SJCRH30 (cell line): Measurements from ENCODE around the gene ARID1B. TPM values are rescaled to one million over a fixed set of nuclear protein-coding genes. Genes with fewer than 3 reads are reported as not detected.

Experiments
- DNase-seq, 2 experiments: peaks; one replicate each; pipeline ENCODE4 v3.0.0-alpha.2; 2015 to 2020
- H3K27ac ChIP-seq: fragments of 250-450 bp; sonication (Bioruptor Pico); 2 replicates; pipeline ENCODE4 v1.5.1; 2020; ENCODE audit warnings: mild to moderate bottlenecking, moderate library complexity
- H3K27me3 ChIP-seq: fragments of 250-450 bp; sonication (Bioruptor Pico); 2 replicates; pipeline ENCODE4 v1.5.1; 2020; ENCODE audit warnings: mild to moderate bottlenecking, moderate library complexity
- H3K36me3 ChIP-seq: fragments of 250-450 bp; sonication (Bioruptor Pico); 2 replicates; pipeline ENCODE4 v1.5.1; 2020; ENCODE audit warnings: mild to moderate bottlenecking, moderate library complexity
- H3K4me1 ChIP-seq: fragments of 250-450 bp; sonication (Bioruptor Pico); 2 replicates; pipeline ENCODE4 v1.5.1; 2020; ENCODE audit warnings: mild to moderate bottlenecking, moderate library complexity
- H3K4me3 ChIP-seq: fragments of 250-450 bp; sonication (Bioruptor Pico); 2 replicates; pipeline ENCODE4 v1.5.1; 2020; ENCODE audit warnings: mild to moderate bottlenecking, moderate library complexity
- H3K9me3 ChIP-seq: fragments of 250-450 bp; sonication (Bioruptor Pico); replicated peaks from 2 replicates; pipeline ENCODE4 v1.5.1; 2020; ENCODE audit warnings: mild to moderate bottlenecking, moderate library complexity
- total RNA-seq: library from RNA; depleted of rRNA; stranded (reverse); fragments of >200 nt; shearing (Covaris generic); gene quantifications from 2 replicates; pipeline ENCODE4 v1.2.3, GENCODE V29; 2014

The ARID1B gene
- total RNA-seq, 1 experiment from 2014 or later = 28.5 TPM

DNA sequence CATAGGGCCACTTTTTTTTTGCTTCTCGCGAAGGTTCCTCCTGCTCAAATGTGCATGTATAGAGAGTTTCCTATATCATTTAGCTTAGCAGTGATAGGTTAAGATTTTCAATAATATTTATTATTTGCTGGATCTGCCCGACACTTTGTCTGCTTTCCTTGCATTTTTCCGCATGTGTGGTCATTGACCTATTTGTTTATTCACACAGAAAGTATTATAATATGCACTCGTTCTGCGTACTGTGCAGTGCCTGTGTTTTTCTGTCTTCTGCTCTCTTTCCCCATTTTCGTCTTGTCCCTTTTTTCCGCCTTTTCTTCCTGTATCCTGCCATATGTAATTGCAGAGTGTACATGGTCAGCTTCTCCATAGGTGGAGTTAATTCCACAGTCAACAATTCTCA is 290.3 kb downstream of the ARID1B start:
- Histone ChIP-seq H3K9me3 (no peaks in the 10 kb centered on the region), H3K36me3 (no peaks in the 10 kb centered on the region), H3K27ac (no peak overlapping the region), H3K4me3 (no peak overlapping the region), H3K4me1 (peaks cover 6% of the 10 kb centered on the region), H3K27me3 (no peaks in the 10 kb centered on the region)
- DNase-seq = no peak

DNA sequence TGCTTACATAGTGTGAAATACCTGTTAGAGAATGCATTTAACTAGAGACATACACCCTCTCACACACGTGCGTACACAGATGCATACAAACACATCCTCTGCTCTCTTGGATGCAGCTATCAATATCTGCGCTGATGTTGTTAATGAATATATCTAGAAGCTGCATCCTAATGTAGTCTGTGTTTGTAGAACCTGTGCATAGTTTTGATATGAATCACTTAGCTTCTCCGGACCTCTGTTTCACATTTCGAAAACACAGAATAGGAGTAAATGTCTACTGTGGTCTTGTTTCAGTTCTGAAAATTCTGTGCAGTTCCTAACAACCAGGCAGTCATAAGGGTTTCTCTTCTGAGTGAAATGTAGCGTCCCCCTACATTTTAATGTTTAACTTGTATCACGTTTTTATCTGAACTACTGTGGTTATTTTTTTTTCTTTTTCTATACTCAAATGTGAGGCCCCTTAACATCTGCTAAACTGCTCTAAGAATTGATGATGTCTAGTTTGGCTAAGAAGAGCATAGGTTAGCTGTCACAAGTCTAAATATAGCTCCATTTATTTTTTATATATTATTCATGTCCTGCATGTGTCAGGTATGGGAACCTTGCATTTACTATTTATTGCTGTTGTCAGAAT is 291.6 kb downstream of the ARID1B start:
- H3K9me3 ChIP-seq = no peaks in the 10 kb centered on the region
- H3K27ac ChIP-seq = no peak overlapping the region
- no peaks in the 10 kb centered on the region for H3K36me3 ChIP-seq
- H3K4me3 ChIP-seq = no peak overlapping the region
- peaks cover 6% of the 10 kb centered on the region for H3K4me1 ChIP-seq
- no peak for DNase-seq
- H3K27me3 ChIP-seq = no peaks in the 10 kb centered on the region

GRCh38 chr6:157069585-157069984 is 292.4 kb downstream of the ARID1B start:
- no peak overlapping the region for H3K4me3 ChIP-seq
- H3K4me1 ChIP-seq = peaks cover 6% of the 10 kb centered on the region
- no peaks in the 10 kb centered on the region for H3K9me3 ChIP-seq
- H3K36me3 ChIP-seq = no peaks in the 10 kb centered on the region
- no peaks in the 10 kb centered on the region for H3K27me3 ChIP-seq
- DNase-seq = no peak
- H3K27ac ChIP-seq = no peak overlapping the region

DNA sequence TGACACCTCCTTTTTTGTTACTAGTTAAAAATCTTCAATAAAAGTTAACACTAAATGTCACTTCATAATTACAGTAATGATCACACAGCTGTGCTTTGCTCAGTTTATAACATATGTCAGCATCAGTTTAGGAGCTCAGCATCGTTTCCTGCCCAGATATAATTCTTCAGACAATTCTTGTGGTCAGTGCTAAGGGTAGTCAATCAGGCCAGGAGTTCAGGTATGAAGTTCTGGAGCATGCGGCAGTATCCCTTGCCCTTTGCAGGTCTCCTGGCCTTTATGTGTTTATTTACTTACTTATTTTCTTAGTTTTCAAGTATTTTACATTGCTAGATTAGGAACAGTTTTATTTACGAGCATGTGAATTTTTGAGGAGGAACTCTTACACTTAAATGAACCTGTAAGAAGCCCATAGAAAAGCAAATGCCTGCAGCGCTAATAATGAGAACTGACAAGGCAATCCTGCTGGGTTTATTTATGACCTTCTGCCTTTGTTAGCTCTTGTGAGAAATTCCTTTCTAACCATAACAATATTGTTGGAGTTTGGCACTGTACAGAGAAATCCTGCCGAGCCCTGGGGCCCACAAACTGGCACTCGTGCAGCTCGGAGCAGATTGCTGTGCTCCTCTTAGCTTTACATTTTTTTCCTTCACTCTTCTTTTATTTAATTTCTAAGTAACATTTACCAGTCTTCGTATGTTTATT is 293.4 kb downstream of the ARID1B start:
- no peak for DNase-seq
- peaks cover 6% of the 10 kb centered on the region for H3K4me1 ChIP-seq
- no peak overlapping the region for H3K4me3 ChIP-seq
- H3K36me3 ChIP-seq = no peaks in the 10 kb centered on the region
- H3K27ac ChIP-seq = no peak overlapping the region
- H3K27me3 ChIP-seq = no peaks in the 10 kb centered on the region
- H3K9me3 ChIP-seq = no peaks in the 10 kb centered on the region

DNA sequence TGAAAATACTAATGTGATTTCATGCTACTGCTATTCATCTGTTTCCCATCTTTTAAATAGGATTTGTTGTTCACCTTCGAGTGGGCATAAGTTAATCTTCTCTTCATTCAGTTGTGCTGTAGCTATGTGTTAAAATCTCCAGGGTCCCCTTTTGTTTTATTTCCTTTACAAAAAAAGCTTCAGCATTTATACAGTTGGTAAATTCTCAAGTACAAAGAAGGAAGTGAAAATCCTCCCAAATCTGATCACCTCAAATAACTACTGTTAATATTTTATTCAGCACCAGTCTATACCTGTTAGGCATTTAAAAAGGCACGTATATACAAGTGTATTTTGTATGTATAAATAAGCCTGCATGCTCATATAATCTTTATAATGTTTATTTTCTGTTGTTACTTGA is 294.9 kb downstream of the ARID1B start:
- Histone ChIP-seq H3K9me3 (no peaks in the 10 kb centered on the region), H3K27me3 (no peaks in the 10 kb centered on the region)
- DNase-seq = no peak

GRCh38 chr6:157073596-157073995 is 296.4 kb downstream of the ARID1B start:
- H3K4me3 ChIP-seq = no peak overlapping the region
- no peak for DNase-seq
- H3K9me3 ChIP-seq = no peaks in the 10 kb centered on the region
- H3K4me1 ChIP-seq = peaks cover 6% of the 10 kb centered on the region
- no peaks in the 10 kb centered on the region for H3K36me3 ChIP-seq
- H3K27me3 ChIP-seq = no peaks in the 10 kb centered on the region
- no peak overlapping the region for H3K27ac ChIP-seq

More for the DNA sequence above, 294.9 kb downstream of the ARID1B start:
- Histone ChIP-seq H3K36me3 (no peaks in the 10 kb centered on the region), H3K27ac (no peak overlapping the region), H3K4me3 (no peak overlapping the region), H3K4me1 (peaks cover 6% of the 10 kb centered on the region)

DNA sequence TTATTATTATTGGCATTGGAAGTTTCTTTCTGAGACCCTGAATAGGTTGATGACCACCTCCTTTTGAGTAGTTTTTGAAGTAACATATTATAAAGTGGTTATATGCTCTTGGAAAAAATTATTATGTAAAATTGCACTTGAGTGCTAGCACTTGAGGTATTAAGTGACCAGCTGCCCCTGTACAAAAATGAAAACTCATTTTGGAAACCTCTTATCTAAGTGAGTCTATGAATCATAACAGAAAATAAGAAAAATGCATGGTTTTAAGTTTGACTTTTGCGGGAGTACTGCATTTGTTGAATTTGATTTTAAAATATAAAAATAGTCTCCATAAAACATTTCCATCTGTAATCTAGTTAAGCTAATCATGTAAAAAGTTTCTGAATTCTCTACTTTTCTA is 297.8 kb downstream of the ARID1B start:
- Histone ChIP-seq H3K27me3 (no peaks in the 10 kb centered on the region), H3K4me3 (no peak overlapping the region), H3K36me3 (no peaks in the 10 kb centered on the region), H3K9me3 (no peaks in the 10 kb centered on the region), H3K4me1 (peaks cover 6% of the 10 kb centered on the region), H3K27ac (no peak overlapping the region)
- no peak for DNase-seq

- no peak overlapping the region for H3K4me3 ChIP-seq
- H3K27ac ChIP-seq = no peak overlapping the region
- H3K4me1 ChIP-seq = no peaks in the 10 kb centered on the region
- no peaks in the 10 kb centered on the region for H3K27me3 ChIP-seq
- H3K9me3 ChIP-seq = no peaks in the 10 kb centered on the region
- no peaks in the 10 kb centered on the region for H3K36me3 ChIP-seq
- DNase-seq = no peak
These were observed 298.6 kb downstream of the ARID1B start for GRCh38 chr6:157075549-157076450.

DNA sequence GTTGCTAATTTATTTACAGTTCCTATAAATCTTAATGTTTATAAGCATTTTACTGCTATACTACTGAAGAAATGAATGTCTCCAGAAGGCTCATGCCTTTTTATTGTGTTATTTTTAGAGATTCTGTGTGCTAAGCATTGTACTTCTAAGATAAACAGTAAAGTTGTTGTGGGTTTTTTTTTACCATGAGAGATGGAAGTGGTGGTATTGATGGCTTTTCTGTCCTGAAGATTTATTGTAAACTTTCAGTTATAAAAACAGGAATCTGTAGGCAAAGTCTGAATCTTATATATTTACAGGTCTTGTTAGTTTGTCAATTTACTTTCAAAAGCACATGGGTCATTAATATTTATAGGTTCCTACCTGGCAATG is 299.3 kb downstream of the ARID1B start:
- no peaks in the 10 kb centered on the region for H3K9me3 ChIP-seq
- no peak for DNase-seq
- no peak overlapping the region for H3K4me3 ChIP-seq
- H3K27me3 ChIP-seq = no peaks in the 10 kb centered on the region
- no peak overlapping the region for H3K27ac ChIP-seq
- H3K36me3 ChIP-seq = no peaks in the 10 kb centered on the region
- no peaks in the 10 kb centered on the region for H3K4me1 ChIP-seq

DNA sequence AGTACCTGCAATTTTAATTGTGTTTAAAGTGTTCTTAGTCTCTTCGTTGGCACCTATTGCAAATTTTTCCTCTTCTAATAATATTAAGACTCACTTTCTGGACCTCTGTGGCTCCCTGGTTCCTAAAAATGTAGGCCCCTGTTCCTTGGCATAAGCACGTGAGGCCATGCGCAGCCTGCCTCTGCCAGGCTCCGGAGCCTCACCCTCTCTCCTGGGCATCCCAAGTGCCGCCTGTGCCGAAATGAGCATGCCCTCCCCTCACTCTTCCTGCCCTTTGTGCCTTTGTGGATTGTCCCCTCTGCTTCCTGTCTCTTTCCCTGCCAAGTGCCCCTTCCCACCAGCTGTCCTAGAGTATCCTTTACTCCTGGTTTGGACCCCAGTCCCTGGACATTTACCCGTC is 300.1 kb downstream of the ARID1B start:
- no peaks in the 10 kb centered on the region for H3K9me3 ChIP-seq
- H3K4me3 ChIP-seq = no peak overlapping the region
- DNase-seq = no peak
- H3K4me1 ChIP-seq = no peaks in the 10 kb centered on the region
- no peak overlapping the region for H3K27ac ChIP-seq
- no peaks in the 10 kb centered on the region for H3K27me3 ChIP-seq
- H3K36me3 ChIP-seq = no peaks in the 10 kb centered on the region

DNA sequence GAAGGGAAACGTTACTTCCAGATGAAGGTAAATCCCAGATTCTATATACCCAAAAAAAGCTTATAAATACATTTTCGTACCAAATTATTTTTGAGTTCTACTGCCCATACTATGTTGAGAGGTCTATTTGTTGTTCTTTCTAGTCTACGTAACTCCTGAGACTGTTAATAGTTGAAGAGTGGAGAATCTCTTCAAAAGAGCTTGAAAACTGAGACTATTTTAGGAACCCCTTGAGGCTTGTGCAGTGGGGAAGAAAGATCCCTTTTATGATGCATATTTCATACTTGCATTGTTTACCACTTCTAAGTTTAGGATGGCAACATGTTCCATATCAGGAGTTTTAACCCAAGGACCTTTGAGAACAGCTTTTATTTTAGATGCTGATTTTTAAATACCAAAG is 301.1 kb downstream of the ARID1B start:
- no peaks in the 10 kb centered on the region for H3K36me3 ChIP-seq
- no peak for DNase-seq
- H3K4me3 ChIP-seq = no peak overlapping the region
- no peaks in the 10 kb centered on the region for H3K27me3 ChIP-seq
- H3K27ac ChIP-seq = no peak overlapping the region
- H3K9me3 ChIP-seq = no peaks in the 10 kb centered on the region
- no peaks in the 10 kb centered on the region for H3K4me1 ChIP-seq

- DNase-seq = no peak
- no peak overlapping the region for H3K27ac ChIP-seq
- no peaks in the 10 kb centered on the region for H3K4me1 ChIP-seq
- no peak overlapping the region for H3K4me3 ChIP-seq
- no peaks in the 10 kb centered on the region for H3K9me3 ChIP-seq
- no peaks in the 10 kb centered on the region for H3K36me3 ChIP-seq
- H3K27me3 ChIP-seq = no peaks in the 10 kb centered on the region
These were observed 302.1 kb downstream of the ARID1B start for GRCh38 chr6:157079277-157079676.

- no peak for DNase-seq
- no peaks in the 10 kb centered on the region for H3K4me1 ChIP-seq
- H3K36me3 ChIP-seq = no peaks in the 10 kb centered on the region; the same call in 1 of the 2 replicates
- no peak overlapping the region for H3K27ac ChIP-seq
- H3K27me3 ChIP-seq = no peaks in the 10 kb centered on the region
- H3K9me3 ChIP-seq = no peaks in the 10 kb centered on the region
- no peak overlapping the region for H3K4me3 ChIP-seq
These were observed 302.6 kb downstream of the ARID1B start for GRCh38 chr6:157079771-157080170.

- no peaks in the 10 kb centered on the region for H3K4me1 ChIP-seq
- H3K27ac ChIP-seq = no peak overlapping the region
- H3K27me3 ChIP-seq = no peaks in the 10 kb centered on the region
- H3K9me3 ChIP-seq = no peaks in the 10 kb centered on the region
- DNase-seq = no peak
- no peak overlapping the region for H3K4me3 ChIP-seq
- peaks cover 2% of the 10 kb centered on the region for H3K36me3 ChIP-seq
These were observed 303.8 kb downstream of the ARID1B start for GRCh38 chr6:157080986-157081391.

GRCh38 chr6:157083343-157083742 is 306.2 kb downstream of the ARID1B start:
- H3K27me3 ChIP-seq = no peaks in the 10 kb centered on the region
- peaks cover 2% of the 10 kb centered on the region for H3K36me3 ChIP-seq

More at GRCh38 chr6:157083343-157083742, 306.2 kb downstream of the ARID1B start:
- Histone ChIP-seq H3K27ac (no peak overlapping the region), H3K4me3 (no peak overlapping the region), H3K9me3 (no peaks in the 10 kb centered on the region), H3K4me1 (peaks cover 4% of the 10 kb centered on the region; the same call in 1 of the 2 replicates)
- DNase-seq = no peak
